IPS-11a (cell line): ENCODE data around the gene DNAH7.
"Not testable (repeated sequence)": the region's sequence is repeated elsewhere in the genome, so short reads cannot be mapped to it uniquely, and the experiment has no call there.

Experiments used
- H3K4me3 ChIP-seq: one replicate; pipeline ENCODE4 v1.5.1; 2013; ENCODE audit warnings: low read depth, low read length, control low read depth

DNAH7 gene

DNA sequence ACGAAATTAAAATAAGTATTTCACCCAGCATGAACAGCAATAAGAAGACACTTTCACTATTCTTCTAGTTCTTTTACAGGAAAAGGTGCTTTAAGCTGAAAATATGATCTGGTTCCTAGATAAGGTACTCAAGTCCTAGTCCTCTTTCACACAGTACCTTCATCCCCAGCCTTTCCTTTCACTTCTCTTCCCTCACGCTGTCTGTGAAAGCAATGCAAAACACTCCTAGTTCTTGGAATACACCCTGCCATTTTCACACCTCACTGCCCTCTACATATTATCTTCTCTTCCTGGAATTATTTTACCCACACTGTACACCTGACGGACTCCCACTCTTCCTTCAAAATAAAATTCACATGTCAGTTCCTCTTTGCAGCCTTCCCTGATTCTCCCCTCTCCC is 82.9 kb downstream of the DNAH7 start:
- H3K4me3 ChIP-seq = no peak overlapping the region

- no peak overlapping the region for H3K4me3 ChIP-seq
Measured at GRCh38 chr2:195984923-195985726, 83.5 kb downstream of the DNAH7 start.

GRCh38 chr2:195967336-195967735 is 101.3 kb downstream of the DNAH7 start:
- no peak overlapping the region for H3K4me3 ChIP-seq

DNA sequence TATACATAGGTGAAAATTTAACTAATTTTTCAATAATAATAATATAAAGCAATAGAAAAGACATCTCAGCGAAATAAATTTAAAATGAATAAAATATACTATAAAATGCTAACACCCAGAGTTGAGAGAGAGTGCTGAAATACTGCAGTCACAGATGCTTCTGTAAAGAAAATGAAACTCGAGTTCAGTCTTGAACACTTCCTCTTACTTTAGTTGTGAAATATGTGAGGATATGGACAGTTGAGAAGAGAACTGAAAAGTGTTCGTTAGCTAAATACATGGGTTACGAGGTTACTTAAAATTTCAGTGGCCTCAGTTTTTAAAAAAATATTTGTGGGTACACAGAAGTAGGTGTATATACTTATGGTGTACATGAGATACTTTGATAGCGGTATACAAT is 106.8 kb downstream of the DNAH7 start:
- no peak overlapping the region for H3K4me3 ChIP-seq

DNA sequence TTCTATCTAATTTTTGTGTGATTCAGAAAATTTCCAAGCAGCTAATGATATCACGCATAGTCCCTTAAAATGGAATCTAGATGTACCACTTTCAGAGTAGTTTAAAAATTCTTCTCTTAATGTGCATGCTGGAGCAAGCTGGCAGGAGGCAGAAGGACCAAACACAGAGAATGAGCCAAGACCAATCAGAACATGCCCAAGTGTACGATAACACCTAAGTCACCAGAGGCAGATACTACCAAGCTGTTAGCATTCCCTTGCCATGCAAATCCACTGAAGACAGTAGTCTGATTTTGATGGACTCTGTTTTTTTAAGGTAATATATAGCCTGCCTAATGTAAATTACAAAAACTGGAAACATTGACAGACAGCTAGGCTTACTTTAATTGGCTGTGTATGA is 109.3 kb downstream of the DNAH7 start:
- H3K4me3 ChIP-seq = no peak overlapping the region

- H3K4me3 ChIP-seq = no peak overlapping the region
Measured at GRCh38 chr2:195956725-195957124, 111.9 kb downstream of the DNAH7 start.

DNA sequence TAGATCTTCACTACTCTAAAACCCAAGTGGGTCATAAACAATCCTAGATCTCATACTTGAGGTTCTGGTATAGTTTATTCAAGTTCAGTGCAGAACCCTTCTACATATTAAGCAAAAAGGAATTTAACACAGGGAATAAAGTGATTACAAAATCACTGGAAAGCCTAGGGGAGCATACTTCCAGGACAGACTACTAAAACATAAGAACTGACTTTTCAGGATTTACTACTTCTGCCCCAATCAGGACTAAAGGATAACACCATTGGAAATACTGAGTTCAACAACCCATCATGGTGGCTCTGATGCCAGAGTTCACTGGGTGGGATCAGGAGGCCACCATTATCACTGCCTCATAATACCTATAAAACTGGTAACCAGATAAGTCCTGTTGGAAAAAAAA is 123.6 kb downstream of the DNAH7 start:
- no peak overlapping the region for H3K4me3 ChIP-seq

GRCh38 chr2:195937176-195937575 is 131.5 kb downstream of the DNAH7 start:
- no peak overlapping the region for H3K4me3 ChIP-seq

- no peak overlapping the region for H3K4me3 ChIP-seq
Measured at GRCh38 chr2:195934484-195934883, 134.2 kb downstream of the DNAH7 start.

- H3K4me3 ChIP-seq = no peak overlapping the region
Measured at GRCh38 chr2:195929531-195929930, 139.1 kb downstream of the DNAH7 start.

DNA sequence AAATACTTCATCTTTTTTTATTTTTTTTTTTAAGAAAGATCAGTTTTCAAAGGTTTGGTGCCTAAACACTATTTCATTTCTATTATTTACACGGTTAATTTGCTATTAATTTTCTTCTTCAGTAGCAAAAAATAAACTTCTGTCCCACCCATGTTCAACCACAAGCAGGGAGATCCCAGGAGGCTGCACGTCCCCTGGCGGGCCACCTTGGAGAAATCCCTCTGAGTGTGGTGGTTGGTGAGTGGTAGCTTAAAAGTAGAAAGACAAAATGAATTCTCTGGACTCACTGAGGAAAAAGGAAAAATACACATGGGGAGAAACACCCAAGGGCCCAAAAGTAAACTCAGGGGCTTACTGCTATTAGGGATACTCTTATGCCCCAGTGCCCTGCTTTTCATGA is 143.5 kb downstream of the DNAH7 start:
- H3K4me3 ChIP-seq = no peak overlapping the region

GRCh38 chr2:195923889-195924288 is 144.7 kb downstream of the DNAH7 start:
- H3K4me3 ChIP-seq = no peak overlapping the region

DNA sequence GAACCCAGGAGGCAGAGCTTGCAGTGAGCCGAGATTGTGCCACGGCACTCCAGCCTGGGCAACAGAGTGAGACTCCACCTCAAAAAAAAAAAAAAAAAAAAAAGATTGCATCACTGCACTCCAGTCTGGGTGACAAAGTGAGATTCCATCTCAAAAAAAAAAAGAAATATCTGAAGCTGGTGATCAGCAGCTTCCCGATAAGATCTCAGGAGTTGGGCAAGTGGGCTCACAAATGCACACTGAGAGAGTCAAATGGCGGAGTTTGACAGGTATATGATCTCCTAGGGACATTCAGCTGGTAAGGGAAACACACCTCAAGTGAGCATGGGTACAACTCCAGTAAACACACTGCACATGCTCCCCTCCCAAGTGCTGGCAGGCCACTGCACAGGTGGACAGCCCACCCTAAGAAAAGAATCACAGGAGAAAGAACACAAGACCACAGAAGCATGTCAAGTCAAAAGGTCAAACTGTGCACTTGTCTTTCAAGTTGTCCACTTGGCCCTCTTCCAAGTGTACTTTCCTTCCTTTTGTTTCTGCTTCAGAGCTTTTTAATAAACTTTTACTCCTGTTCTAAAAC is 151.5 kb downstream of the DNAH7 start:
- not testable (repeated sequence) for H3K4me3 ChIP-seq

- no peak overlapping the region for H3K4me3 ChIP-seq
Measured at GRCh38 chr2:195912079-195912478, 156.6 kb downstream of the DNAH7 start.

DNA sequence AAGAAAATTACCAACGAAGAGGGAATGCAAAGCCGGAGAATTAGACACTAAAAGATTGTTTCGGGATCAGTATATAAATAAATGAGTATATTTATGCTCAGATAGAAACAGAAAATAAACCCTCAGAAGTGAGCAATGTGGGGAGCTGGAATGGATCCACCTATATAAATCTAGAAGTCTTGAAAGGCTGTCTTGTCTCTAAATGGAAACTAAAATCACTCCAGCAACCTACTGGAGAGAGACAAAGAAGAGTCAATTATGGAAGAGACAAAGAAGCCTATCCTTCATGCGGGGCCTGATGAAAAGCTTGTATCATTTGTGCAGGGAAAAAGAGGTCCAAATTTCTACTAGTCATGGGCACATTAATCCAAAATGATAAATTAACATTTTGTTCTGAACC is 158.1 kb downstream of the DNAH7 start:
- H3K4me3 ChIP-seq = no peak overlapping the region

DNA sequence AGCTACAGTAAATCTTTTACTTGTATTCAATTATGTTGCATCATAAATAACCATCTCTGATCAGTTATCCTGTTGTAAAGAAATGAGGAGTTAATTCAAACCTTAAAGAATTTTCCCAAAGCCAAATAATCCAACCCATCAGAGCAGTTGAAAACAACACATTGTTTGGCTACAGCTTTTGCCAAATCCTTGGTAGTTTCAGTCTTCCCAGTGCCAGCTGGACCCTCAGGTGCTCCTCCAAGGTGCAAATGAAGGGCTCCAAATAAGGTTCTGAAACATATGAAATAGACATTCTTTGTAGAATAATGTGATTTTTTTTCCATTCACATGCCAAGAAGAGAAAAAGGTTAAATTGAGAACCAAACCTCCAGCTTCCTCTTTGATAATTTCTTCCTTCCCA is 158.7 kb downstream of the DNAH7 start:
- no peak overlapping the region for H3K4me3 ChIP-seq

DNA sequence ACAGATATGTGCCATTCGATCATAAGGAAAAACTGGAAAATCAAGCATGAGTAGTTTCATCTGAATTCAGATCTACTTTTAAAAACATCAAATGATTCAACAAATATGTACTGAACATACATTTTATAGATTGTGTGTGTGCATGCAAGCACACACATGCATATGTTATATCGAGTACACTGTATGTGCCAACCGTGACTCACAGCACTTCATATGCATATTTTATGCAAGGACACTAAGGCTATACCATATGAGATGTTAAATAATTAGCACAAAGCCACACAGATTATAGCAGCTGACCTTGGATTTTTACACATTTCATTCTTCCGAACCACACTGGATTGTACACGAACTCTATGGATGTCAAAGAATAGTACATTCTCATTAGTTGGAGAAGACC is 161.2 kb downstream of the DNAH7 start:
- H3K4me3 ChIP-seq = no peak overlapping the region

- H3K4me3 ChIP-seq = no peak overlapping the region
Measured at GRCh38 chr2:195903956-195904355, 164.7 kb downstream of the DNAH7 start.

GRCh38 chr2:195902857-195903256 is 165.8 kb downstream of the DNAH7 start:
- no peak overlapping the region for H3K4me3 ChIP-seq

DNA sequence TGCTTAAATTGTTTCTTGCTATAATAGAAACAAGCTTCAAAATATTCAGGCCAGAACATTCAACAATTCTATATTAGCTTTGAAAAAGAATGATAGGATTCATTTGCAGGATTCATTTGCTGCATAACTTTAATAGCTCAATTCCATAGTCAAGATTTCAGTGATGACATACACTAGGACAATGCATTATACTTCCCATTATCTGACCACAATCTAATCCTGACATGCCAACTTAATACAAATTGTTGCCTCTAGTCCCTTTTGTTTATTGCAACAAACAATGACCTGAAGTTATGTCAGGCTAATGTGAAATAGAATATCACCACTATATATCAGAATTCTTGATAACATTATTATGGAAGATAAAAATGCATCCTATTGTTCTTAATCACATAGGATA is 169.4 kb downstream of the DNAH7 start:
- no peak overlapping the region for H3K4me3 ChIP-seq

DNA sequence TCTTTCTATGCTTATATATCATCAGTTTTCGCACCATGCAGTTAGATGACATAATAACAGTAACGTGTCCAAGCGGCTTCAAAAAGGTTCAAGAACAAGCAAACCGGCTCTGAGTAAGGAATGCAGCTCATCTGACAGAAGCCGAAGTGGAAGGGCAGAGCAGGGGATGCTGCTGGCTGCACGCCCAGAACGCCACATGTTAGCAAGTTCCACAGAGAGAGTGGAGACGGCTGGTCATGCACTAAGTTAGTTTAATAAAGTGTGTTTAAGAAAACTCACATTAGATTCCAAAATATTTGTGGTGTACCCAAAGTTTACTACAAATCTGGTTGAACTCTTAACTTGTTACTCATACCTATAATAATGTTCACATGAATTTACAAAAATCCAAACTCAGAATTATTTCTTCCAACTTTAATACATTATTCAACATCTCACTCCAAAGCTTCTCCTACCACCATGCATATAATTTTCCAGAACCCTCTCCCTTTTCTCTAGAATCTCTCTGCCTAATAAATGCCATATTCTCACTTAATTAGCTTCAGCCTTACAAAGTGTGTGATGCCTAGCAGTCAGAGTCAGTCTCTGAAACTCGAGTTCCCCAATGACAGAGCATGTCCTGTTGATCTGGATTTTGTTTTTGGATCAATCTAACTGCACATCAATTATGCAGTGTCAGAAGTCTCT is 170.0 kb downstream of the DNAH7 start:
- H3K4me3 ChIP-seq = no peak overlapping the region

DNA sequence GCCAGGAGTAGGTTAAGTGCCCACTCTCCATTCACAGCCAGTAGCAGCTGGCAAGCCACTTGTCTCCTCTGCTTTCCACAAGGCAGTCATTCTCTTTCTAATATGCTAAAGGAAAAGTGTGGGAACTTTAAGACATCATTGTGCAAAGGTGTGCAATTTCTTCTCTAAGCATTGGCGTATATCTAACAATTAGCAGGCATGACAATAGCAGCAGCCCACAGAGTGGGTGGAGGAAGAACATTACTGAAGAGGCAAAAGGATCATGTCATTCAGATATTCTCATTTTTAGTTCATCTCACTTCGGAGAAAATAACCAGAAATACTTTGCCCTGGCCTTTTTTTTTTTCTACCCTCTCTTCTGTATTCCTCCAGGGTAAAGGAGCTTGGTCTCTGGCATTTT is 177.6 kb downstream of the DNAH7 start:
- H3K4me3 ChIP-seq = no peak overlapping the region
